HFFc6 (cell line): ENCODE data around the gene MRPL57. TPM values are rescaled to one million over a fixed set of nuclear protein-coding genes. Genes with fewer than 3 reads are reported as not detected.
"Not testable (repeated sequence)": the region's sequence is repeated elsewhere in the genome, so short reads cannot be mapped to it uniquely, and the experiment has no call there.

Experiments used
- DNase-seq: peaks from one replicate; pipeline ENCODE4 v3.0.0-alpha.2; 2018
- H3K27ac Mint-ChIP-seq: 2 replicates; pipeline ENCODE4 v1.8.0; 2020; ENCODE audit warnings: mild to moderate bottlenecking, mixed read lengths
- H3K27me3 Mint-ChIP-seq: 2 replicates; pipeline ENCODE4 v1.8.0; 2021; ENCODE audit warnings: mild to moderate bottlenecking, moderate library complexity, mixed read lengths; ENCODE audit not compliant: insufficient read depth
- H3K36me3 Mint-ChIP-seq: 2 replicates; pipeline ENCODE4 v1.8.0; 2021; ENCODE audit warnings: low read depth, mixed read lengths
- H3K4me1 Mint-ChIP-seq: 2 replicates; pipeline ENCODE4 v1.8.0; 2020; ENCODE audit warnings: low read depth, mixed read lengths
- H3K4me3 Mint-ChIP-seq: 2 replicates; pipeline ENCODE4 v1.8.0; 2020; ENCODE audit warnings: mild to moderate bottlenecking, moderate library complexity, mixed read lengths
- H3K9me3 Mint-ChIP-seq: 2 replicates; pipeline ENCODE4 v1.8.0; 2020; ENCODE audit warnings: mild to moderate bottlenecking, mixed read lengths
- CTCF ChIP-seq: fragments of 200-600 bp; sonication (generic); IDR thresholded peaks from 2 replicates; pipeline ENCODE4 v1.5.0; 2021; ENCODE audit warnings: antibody characterized with exemption, mild to moderate bottlenecking
- total RNA-seq, 6 experiments: library from RNA; stranded (reverse); fragmentation: NEBNext Ultra II Directional; extraction: Animal tissue kit (Norgen Biotek cat#: 25700); gene quantifications; 2 replicates in 1 of 6; 3 replicates in 5 of 6; pipeline ENCODE4 v1.2.3, GENCODE V29; 2021

The MRPL57 gene
- total RNA-seq, 6 experiments from 2014 or later: 16.0 to 19.6 (median 18.1) TPM

GRCh38 chr13:21171420-21171819 is 5.0 kb upstream of the MRPL57 start:
- DNase-seq: no peak
- no peak for TF ChIP-seq CTCF
- H3K4me3 Mint-ChIP-seq: no peak overlapping the region
- H3K9me3 Mint-ChIP-seq: peaks cover 6% of the 10 kb centered on the region; the same call in 1 of the 2 replicates
- no peak overlapping the region for H3K27ac Mint-ChIP-seq
- H3K27me3 Mint-ChIP-seq: peaks cover 3% of the 10 kb centered on the region
- H3K4me1 Mint-ChIP-seq: peaks cover 19% of the 10 kb centered on the region
- peaks cover 16% of the 10 kb centered on the region; the same call in 1 of the 2 replicates for H3K36me3 Mint-ChIP-seq

GRCh38 chr13:21173767-21174166 is 2.7 kb upstream of the MRPL57 start:
- not testable (repeated sequence) for H3K9me3 Mint-ChIP-seq, H3K4me3 Mint-ChIP-seq, DNase-seq, H3K27me3 Mint-ChIP-seq
- Mint-ChIP-seq H3K36me3 (peaks cover 18% of the 10 kb centered on the region; the same call in 1 of the 2 replicates), H3K27ac (peak overlapping the region; percentile 42; the same call in 1 of the 2 replicates), H3K4me1 (peaks cover 27% of the 10 kb centered on the region)

- TF ChIP-seq CTCF: no peak
- H3K9me3 Mint-ChIP-seq: peaks cover 6% of the 10 kb centered on the region; the same call in 1 of the 2 replicates
- peak; percentile 17 for DNase-seq
- peaks cover 22% of the 10 kb centered on the region for H3K4me1 Mint-ChIP-seq
- H3K27ac Mint-ChIP-seq: peak overlapping the region; percentile 95
- peaks cover 1% of the 10 kb centered on the region; the same call in 1 of the 2 replicates for H3K27me3 Mint-ChIP-seq
- peaks cover 18% of the 10 kb centered on the region; the same call in 1 of the 2 replicates for H3K36me3 Mint-ChIP-seq
- peak overlapping the region; percentile 96 for H3K4me3 Mint-ChIP-seq
These were observed 723 bp upstream of the MRPL57 start for GRCh38 chr13:21175656-21176214.

GRCh38 chr13:21176982-21177284 is 475 bp downstream of the MRPL57 start:
- peak overlapping the region; percentile 96 for H3K4me3 Mint-ChIP-seq
- H3K9me3 Mint-ChIP-seq: peaks cover 6% of the 10 kb centered on the region; the same call in 1 of the 2 replicates
- no peak for TF ChIP-seq CTCF
- peaks cover 22% of the 10 kb centered on the region for H3K4me1 Mint-ChIP-seq
- peak overlapping the region; percentile 95 for H3K27ac Mint-ChIP-seq
- H3K36me3 Mint-ChIP-seq: peaks cover 18% of the 10 kb centered on the region; the same call in 1 of the 2 replicates
- H3K27me3 Mint-ChIP-seq: peaks cover 1% of the 10 kb centered on the region
- no peak for DNase-seq

GRCh38 chr13:21181671-21182070 is 5.2 kb downstream of the MRPL57 start:
- no peak overlapping the region for H3K27ac Mint-ChIP-seq
- no peaks in the 10 kb centered on the region for H3K9me3 Mint-ChIP-seq
- DNase-seq: no peak
- peaks cover 7% of the 10 kb centered on the region; the same call in 1 of the 2 replicates for H3K36me3 Mint-ChIP-seq
- TF ChIP-seq CTCF: no peak
- H3K4me1 Mint-ChIP-seq: peaks cover 8% of the 10 kb centered on the region
- no peaks in the 10 kb centered on the region; the same call in 1 of the 2 replicates for H3K27me3 Mint-ChIP-seq
- no peak overlapping the region for H3K4me3 Mint-ChIP-seq

GRCh38 chr13:21186410-21186809 is 10.0 kb downstream of the MRPL57 start:
- H3K4me3 Mint-ChIP-seq, H3K27ac Mint-ChIP-seq, DNase-seq, H3K4me1 Mint-ChIP-seq, H3K9me3 Mint-ChIP-seq, H3K27me3 Mint-ChIP-seq, H3K36me3 Mint-ChIP-seq: not testable (repeated sequence)

GRCh38 chr13:21194756-21195155 is 18.3 kb downstream of the MRPL57 start:
- DNase-seq: peak; percentile 12
- H3K9me3 Mint-ChIP-seq: not testable (repeated sequence)

GRCh38 chr13:21197606-21198225 is 21.3 kb downstream of the MRPL57 start:
- not testable (repeated sequence) for H3K4me1 Mint-ChIP-seq, H3K27ac Mint-ChIP-seq, H3K36me3 Mint-ChIP-seq, H3K4me3 Mint-ChIP-seq, DNase-seq
- Mint-ChIP-seq H3K9me3 (peaks cover 21% of the 10 kb centered on the region), H3K27me3 (peaks cover 18% of the 10 kb centered on the region)

More at GRCh38 chr13:21194756-21195155, 18.3 kb downstream of the MRPL57 start:
- not testable (repeated sequence) for H3K4me3 Mint-ChIP-seq, H3K4me1 Mint-ChIP-seq, H3K27ac Mint-ChIP-seq, H3K36me3 Mint-ChIP-seq
- peaks cover 23% of the 10 kb centered on the region for H3K27me3 Mint-ChIP-seq

- H3K36me3 Mint-ChIP-seq, H3K4me3 Mint-ChIP-seq, H3K27ac Mint-ChIP-seq, DNase-seq, H3K4me1 Mint-ChIP-seq: not testable (repeated sequence)
- Mint-ChIP-seq H3K9me3 (peaks cover 21% of the 10 kb centered on the region), H3K27me3 (peaks cover 18% of the 10 kb centered on the region)
These were observed 21.9 kb downstream of the MRPL57 start for GRCh38 chr13:21198391-21198790.
